ENCODE measurements around the gene HES7.
"Not testable (repeated sequence)": the region's sequence is repeated elsewhere in the genome, so short reads cannot be mapped to it uniquely, and the experiment has no call there.

Gene HES7

DNA sequence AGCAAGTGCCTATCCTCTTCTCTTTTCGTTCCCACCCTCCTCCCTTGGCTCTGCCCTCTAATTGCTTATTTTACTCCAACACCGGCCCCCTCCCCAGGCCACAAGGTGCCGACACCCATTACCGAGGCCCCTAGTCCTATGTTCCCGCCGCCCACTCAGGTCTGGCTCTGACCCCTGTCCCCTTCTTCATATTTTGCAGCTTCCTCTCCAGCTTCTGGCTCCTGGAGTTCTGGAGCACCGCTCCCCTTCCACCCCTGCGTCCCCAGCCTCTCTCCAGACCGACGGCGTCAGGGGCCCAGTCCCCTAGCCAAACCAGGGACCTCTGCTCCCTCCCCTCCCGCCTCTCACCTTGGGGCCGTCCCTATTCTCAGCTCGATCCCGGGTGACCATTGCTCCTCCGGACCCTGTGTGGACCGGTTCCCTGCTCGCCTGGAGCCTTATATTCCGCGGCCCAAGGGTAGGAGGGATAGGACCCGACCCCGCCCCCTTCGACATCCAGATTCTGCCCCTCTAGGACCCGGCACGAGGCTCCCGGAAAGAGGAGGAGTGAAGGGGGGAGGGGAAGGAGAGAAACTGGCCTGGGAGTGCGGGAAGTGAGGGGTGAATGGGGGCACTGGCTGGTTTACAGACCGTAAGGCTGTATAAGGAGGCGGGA lies at the start of gene HES7:
TSS of gene HES7 (minus strand) at position 412 of the 655 bp plus-strand sequence. CDS start at position 390, 22 bp downstream.
- DNase-seq (ENCODE audit: low spot score), result no peak
- FAIRE-seq, result no peak

DNA sequence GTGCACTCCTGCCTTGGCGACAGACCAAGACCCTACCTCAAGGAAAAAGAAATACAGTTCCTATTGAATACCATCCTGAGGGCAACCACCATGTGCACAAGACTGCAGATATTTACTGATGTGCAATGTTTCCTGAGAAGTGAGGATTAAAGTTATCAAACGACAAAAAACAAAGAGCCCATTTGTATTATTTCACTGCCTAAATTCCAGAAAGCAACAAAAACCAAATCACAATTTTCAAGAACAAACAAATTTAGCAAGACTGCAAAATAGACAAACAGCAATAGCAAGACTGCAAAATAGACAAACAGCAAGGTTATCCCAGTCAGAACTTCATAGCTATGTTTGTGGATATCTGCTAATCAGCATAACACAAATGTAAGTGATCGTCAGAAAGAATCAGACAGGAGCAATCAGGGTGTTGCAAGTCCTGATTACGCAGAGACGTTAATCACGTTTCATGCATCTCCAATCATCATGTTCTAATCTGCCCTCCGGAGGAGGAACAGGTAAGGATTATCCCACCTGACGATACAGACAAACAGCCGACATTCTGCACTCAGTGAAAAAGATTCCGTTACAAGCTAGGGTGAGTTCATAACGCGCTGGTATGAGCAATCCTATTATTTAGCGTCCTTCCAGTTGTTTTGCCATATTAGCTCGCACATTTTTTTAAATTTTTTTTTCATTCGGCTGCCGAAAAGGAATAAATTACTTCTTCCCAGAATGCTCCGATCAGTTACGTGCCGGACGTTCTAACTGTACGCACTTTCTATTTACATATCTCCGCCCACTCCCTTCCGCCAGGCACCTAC lies 49.4 kb upstream of the HES7 start:
- peak; percentile 62 for DNase-seq (ENCODE audit: low spot score)
- FAIRE-seq, result no peak

DNA sequence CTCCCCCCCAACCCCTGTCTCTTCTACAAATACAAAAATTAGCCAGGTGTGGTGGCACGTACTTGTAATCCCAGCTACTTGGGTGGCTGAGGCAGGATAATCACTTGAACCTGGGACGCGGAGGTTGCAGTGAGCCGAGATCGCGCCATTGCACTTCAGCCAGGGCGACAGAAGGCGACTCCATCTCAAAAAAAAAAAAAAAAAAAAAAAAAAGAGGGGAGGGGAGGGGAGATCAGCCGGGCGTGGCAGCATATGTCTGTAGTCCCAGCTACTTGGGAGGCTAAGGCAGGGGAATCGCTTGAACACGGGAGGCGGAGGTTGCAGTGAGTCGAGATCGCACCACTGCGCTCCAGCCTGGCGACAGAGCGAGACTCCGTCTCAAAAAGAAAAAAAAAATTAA lies 46.3 kb upstream of the HES7 start:
- FAIRE-seq; DNase-seq (ENCODE audit: low spot score): not testable (repeated sequence)

- FAIRE-seq (no peak), DNase-seq (ENCODE audit: low spot score) (no peak)
Measured at GRCh38 chr17:8167526-8167925, 43.6 kb upstream of the HES7 start.

GRCh38 chr17:8166731-8167130 lies 42.8 kb upstream of the HES7 start:
- DNase-seq (ENCODE audit: low spot score) (no peak), FAIRE-seq (no peak)

- DNase-seq (ENCODE audit: low spot score) (no peak), FAIRE-seq (no peak)
Measured at GRCh38 chr17:8164815-8165131, 40.9 kb upstream of the HES7 start.

DNA sequence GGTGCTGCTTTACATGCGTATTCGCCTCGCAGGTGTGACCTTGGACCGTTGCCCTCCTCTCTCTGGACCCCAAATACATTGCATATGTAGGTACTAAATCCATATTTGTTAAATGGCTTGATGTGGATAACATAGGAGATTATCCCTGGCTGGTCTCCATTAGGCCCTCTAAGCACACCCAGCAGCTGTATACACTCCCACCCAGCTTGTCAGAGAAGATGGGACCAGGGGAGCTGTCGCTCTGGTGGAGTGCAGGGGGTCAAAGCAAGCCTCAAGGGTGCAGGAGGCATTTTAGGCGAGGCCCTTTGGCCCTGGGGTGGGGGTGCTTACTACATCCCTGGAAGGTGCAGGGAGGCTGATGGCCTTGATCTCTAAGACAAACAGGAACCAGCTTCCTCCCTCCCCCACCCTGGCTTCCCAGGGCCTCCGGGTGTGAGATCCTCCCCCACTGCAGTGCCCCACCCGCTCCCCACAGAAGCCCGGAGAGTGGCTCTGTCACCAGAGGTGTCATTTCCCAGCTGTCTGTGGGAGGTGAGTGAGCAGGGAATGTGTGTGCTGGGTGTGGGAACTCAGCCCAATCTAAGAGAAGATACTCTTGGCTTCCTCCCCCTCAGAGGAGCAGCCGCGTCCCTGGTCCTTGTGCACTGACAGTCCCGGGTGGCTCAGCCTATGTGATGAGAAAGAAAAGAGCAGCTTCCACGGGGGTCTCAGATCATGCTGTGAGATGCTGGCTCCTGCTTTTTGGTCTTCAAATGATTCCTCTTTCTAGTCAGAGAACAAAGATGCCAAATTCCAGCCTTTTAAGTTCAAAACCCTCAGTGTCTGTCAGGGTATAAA lies 40.3 kb upstream of the HES7 start:
- DNase-seq (ENCODE audit: low spot score) (no peak), FAIRE-seq (no peak)

DNA sequence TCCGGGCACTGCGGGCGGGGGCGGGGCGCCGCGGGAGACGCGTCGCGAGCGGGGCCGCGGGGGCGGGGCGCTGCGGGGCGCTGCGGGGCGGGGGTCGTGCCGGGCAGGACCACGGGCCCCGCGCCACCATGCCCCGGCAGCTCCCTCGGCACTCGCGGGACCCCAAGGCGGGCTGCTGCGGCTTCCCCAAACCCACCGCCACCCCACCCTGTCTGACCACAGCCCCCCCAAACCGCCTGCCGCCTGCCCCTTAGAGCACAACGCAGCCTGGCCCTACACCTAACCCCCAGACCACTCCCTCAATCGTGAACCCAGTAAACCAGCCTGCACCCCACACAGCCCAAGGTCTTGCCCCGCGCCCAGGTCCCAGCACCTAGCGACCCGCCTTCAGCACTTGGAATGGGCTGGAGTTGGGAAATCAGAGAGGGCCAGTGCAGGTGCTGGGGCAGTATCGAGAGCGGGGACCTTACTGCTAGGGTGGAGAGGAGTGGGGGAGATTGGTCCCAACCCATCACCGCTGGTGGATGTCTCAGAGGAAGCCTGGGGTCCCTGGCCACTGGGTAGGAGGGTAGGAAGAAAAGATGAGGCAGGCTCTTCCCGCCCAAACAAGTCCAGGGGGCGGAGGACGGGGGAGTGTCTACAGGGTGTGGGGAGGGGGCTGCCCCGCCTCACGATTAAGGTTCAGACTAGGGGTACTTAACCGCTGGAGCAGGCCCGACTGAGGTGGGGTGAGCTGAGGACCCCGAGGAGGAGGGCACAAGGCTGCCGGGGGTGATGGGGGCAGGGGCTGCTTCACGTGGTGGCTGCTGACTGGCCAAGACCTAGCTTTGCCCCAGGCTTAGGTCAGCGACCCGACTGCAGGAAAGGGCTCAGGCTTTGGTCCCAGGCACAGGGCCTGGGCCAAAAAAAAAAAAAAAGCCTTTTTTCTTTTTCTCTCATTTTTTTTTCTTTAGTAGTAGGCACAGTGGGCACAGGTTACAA lies 39.4 kb upstream of the HES7 start:
- FAIRE-seq, result no peak
- DNase-seq (ENCODE audit: low spot score), result no peak

- FAIRE-seq (no peak), DNase-seq (ENCODE audit: low spot score) (peak; percentile 61)
Measured at GRCh38 chr17:8162233-8162996, 38.5 kb upstream of the HES7 start, which contains the start of gene VAMP2. VAMP2 (minus strand) TSS chr17:8162948; CDS start chr17:8162879, 69 bp downstream.

DNA sequence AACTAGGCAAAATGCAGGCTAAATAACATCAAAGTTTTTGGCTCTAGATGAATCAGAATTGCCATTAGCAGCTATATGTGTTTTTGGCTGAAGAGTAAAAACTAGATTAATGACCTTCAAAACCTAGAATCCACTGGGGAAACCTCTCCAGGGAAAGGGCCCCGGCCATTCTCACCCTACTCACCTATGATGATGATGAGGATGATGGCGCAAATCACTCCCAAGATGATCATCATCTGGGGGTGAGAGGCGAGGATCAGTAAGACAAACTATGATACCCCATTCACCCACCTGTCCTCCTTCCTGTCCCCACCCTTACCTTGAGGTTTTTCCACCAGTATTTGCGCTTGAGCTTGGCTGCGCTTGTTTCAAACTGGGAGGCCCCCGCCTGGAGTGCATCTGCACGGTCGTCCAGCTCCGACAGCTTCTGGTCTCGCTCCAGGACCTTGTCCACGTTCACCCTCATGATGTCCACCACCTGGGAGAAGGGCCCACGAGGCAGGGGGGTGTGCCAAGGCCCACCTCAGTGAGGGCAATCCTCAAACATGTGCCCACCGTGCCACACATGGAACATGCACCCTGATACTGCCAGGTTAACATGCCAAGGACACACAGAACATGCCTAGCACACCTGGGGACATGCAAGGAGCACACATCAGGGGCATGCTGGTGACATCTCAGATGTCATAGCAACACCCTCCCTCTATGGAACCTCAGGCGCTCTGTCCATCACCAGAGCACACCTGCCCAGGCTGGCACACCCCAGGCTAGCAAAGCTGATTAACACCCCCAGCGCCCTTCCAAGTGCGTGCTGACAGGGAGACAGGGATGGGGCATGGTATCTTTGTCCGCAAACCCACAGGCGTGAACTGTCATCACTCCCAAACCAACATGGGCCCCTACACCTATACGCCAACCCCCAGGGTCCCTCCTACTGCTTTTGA lies 37.7 kb upstream of the HES7 start:
- no peak for DNase-seq (ENCODE audit: low spot score)
- no peak for FAIRE-seq

- DNase-seq (ENCODE audit: low spot score) (no peak), FAIRE-seq (no peak)
Measured at GRCh38 chr17:8160741-8161221, 36.9 kb upstream of the HES7 start.

DNA sequence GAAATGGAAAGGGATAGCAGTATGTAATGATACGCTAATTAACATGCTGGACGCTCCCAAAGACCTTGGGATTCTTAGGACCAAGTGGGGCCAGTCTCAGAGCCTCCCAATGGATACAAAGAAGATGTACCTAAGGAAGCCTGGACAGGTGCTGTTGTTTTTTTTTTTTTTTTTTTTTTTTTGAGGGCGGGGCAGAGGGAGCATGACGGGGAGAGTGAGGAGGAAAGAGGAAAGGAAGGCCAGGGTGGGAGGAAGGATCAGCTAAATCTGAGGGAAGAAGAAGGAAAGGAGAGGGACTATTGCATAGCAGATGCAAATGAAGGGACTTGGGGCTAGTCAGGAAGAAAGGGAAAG lies 36.3 kb upstream of the HES7 start:
- DNase-seq (ENCODE audit: low spot score) (no peak), FAIRE-seq (no peak)

DNA sequence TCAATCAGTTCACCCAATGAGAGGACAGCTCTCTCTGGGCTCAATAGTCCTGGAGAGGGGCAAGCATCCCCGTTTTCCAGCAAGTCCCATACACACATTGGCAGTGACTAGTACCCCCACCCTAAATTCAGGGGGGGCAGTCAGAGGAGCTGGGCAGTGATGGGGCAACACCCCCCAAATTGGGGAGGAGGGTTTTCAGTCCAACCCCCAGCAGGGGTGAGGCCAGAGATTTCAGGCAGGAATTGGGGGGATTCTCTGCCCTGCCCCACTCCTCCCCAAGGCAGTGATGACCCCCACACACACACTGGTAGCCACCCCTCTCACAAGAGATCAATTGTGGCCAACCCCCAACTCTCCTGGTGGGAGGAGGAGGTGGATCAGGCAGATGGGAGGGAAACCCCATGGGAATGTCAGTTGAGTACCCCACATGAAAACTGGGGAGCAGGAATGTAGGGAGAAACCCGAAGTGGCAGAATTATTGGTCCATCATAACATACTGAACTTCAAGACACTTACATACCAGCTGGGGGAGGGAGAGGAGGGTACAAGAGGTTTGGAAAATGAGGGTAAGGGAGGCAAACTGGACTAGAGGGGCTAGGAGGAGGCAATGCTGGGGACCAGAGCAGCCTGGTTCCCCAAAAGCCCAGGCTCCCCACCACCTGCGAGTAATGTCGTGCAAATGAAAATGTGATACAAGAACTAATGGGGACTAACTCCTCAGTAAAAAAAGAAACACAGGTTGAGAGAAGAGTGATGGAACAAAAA lies 35.7 kb upstream of the HES7 start:
- no peak for FAIRE-seq
- DNase-seq (ENCODE audit: low spot score), result no peak

GRCh38 chr17:8159032-8159400 lies 35.1 kb upstream of the HES7 start:
- DNase-seq (ENCODE audit: low spot score) (no peak), FAIRE-seq (no peak)

GRCh38 chr17:8158267-8159031 lies 34.5 kb upstream of the HES7 start:
- FAIRE-seq (no peak), DNase-seq (ENCODE audit: low spot score) (peak; percentile 58)

DNA sequence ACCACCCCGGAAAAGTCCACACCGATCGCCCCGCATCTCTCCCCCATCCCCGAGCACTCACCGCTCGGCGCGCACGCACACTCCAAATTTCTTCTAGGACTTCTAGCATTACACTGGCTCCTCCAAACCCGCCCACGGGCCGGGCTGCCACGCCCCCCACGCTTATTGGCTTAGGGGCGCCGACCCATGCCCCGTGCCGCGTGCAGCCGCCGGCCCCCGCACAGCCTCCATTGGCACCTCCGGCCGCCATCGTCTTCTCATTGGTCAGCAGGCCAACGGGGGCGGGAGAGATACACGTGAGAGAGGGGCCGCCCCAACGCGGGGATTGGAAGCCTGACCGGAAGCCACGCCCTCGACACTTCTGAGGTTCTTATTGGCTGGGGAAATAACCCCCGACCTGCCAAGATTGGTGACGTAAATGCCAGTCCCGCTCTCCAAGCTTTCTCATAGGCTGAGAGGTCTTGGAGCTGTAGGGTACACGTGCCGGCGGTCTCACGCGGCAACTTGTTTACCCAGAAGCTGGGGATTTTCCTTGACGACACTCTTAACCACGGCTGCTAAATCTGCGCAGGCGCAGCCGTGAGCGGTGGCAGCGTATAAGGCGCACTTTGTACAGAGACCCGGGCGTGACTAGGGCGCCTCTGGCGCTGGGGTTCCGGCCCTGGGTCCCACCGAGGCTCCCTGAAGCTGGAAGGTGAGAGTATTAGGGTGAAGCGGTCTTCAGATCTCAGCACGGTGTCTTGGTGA lies 32.5 kb upstream of the HES7 start:
- DNase-seq (ENCODE audit: low spot score) (peak; percentile 92), FAIRE-seq (peak; percentile 83)

- DNase-seq (ENCODE audit: low spot score), result no peak
- no peak for FAIRE-seq
Measured at GRCh38 chr17:8155996-8156245, 32.0 kb upstream of the HES7 start.

All from urothelium cell line (cell line).